ENCODE measurements around the gene SURF4. TPM values are rescaled to one million over a fixed set of nuclear protein-coding genes. Genes with fewer than 3 reads are reported as not detected.

SURF4 gene
- total RNA-seq, 1 experiment from 2014 or later, result 171 TPM

DNA sequence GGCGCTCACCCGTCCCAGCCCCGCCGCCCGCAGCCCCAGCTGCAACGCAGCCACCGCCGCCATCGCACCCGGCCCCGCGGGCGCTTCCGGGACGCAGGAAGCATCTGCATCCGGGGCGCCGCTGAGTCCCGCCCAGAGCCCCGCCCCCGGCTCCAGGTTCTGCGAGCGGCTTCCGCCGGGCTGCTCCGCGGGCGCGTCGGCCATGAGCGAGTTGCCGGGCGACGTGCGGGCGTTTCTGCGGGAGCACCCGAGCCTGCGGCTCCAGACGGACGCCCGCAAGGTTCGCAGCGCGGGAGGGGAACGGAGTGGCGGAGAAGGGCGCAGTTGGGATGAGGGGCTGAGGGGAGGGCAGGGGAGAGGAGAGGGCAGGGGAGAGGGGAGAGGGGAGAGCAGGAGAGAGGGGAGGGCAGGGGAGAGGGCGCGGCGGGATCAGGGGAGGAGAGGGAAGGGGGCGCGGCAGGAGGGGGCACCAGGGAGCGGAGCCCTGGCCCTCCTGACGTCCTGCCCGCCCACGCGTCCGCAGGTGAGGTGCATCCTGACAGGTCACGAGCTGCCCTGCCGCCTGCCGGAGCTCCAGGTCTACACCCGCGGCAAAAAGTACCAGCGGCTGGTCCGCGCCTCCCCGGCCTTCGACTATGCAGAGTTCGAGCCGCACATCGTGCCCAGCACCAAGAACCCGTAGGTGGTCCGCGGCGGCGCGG is 19.3 kb downstream of the SURF4 start, which contains the start of the genes SURF1 and SURF2 (continued):
- TF ChIP-seq, protein P1, sequence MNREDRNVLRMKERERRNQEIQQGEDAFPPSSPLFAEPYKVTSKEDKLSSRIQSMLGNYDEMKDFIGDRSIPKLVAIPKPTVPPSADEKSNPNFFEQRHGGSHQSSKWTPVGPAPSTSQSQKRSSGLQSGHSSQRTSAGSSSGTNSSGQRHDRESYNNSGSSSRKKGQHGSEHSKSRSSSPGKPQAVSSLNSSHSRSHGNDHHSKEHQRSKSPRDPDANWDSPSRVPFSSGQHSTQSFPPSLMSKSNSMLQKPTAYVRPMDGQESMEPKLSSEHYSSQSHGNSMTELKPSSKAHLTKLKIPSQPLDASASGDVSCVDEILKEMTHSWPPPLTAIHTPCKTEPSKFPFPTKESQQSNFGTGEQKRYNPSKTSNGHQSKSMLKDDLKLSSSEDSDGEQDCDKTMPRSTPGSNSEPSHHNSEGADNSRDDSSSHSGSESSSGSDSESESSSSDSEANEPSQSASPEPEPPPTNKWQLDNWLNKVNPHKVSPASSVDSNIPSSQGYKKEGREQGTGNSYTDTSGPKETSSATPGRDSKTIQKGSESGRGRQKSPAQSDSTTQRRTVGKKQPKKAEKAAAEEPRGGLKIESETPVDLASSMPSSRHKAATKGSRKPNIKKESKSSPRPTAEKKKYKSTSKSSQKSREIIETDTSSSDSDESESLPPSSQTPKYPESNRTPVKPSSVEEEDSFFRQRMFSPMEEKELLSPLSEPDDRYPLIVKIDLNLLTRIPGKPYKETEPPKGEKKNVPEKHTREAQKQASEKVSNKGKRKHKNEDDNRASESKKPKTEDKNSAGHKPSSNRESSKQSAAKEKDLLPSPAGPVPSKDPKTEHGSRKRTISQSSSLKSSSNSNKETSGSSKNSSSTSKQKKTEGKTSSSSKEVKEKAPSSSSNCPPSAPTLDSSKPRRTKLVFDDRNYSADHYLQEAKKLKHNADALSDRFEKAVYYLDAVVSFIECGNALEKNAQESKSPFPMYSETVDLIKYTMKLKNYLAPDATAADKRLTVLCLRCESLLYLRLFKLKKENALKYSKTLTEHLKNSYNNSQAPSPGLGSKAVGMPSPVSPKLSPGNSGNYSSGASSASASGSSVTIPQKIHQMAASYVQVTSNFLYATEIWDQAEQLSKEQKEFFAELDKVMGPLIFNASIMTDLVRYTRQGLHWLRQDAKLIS (CRISPR knock-in tag; IDR thresholded peaks at IDR 0.05; ENCODE audit: borderline replicate concordance), result no peak
- TF ChIP-seq, protein P2, sequence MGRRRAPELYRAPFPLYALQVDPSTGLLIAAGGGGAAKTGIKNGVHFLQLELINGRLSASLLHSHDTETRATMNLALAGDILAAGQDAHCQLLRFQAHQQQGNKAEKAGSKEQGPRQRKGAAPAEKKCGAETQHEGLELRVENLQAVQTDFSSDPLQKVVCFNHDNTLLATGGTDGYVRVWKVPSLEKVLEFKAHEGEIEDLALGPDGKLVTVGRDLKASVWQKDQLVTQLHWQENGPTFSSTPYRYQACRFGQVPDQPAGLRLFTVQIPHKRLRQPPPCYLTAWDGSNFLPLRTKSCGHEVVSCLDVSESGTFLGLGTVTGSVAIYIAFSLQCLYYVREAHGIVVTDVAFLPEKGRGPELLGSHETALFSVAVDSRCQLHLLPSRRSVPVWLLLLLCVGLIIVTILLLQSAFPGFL (CRISPR knock-in tag; IDR thresholded peaks at IDR 0.05; ENCODE audit: borderline replicate concordance), result no peak
- TF ChIP-seq, protein P3, sequence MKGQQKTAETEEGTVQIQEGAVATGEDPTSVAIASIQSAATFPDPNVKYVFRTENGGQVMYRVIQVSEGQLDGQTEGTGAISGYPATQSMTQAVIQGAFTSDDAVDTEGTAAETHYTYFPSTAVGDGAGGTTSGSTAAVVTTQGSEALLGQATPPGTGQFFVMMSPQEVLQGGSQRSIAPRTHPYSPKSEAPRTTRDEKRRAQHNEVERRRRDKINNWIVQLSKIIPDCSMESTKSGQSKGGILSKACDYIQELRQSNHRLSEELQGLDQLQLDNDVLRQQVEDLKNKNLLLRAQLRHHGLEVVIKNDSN (CRISPR knock-in tag; IDR thresholded peaks at IDR 0.05), result no peak
- TF ChIP-seq NFATC4 (CRISPR knock-in tag; IDR thresholded peaks at IDR 0.05) (no peak), KAT7 (CRISPR knock-in tag; IDR thresholded peaks at IDR 0.05; ENCODE audit: borderline replicate concordance) (no peak), TEAD1 (CRISPR knock-in tag; IDR thresholded peaks at IDR 0.05) (peak; percentile 35; the same call in 1 of the 2 replicates), CREB1 (CRISPR knock-in tag; IDR thresholded peaks at IDR 0.05) (no peak), ZNF317 (CRISPR knock-in tag; IDR thresholded peaks at IDR 0.05; ENCODE audit: borderline replicate concordance, low read depth) (no peak), ATF1 (CRISPR knock-in tag; IDR thresholded peaks at IDR 0.05) (0 out of 2 replicates have a peak, but pooled peaks have one; percentile 39), JAZF1 (CRISPR knock-in tag; IDR thresholded peaks at IDR 0.05) (no peak), ZNF219 (CRISPR knock-in tag; IDR thresholded peaks at IDR 0.05; ENCODE audit: borderline replicate concordance) (no peak), ZNF423 (CRISPR knock-in tag; IDR thresholded peaks at IDR 0.05) (no peak), TEAD4 (CRISPR knock-in tag; IDR thresholded peaks at IDR 0.05) (no peak), ZNF263 (CRISPR knock-in tag; IDR thresholded peaks at IDR 0.05; ENCODE audit: low read depth) (no peak), ZNF396 (CRISPR knock-in tag; IDR thresholded peaks at IDR 0.05; ENCODE audit: borderline replicate concordance) (no peak)
- TF ChIP-seq, protein P4, sequence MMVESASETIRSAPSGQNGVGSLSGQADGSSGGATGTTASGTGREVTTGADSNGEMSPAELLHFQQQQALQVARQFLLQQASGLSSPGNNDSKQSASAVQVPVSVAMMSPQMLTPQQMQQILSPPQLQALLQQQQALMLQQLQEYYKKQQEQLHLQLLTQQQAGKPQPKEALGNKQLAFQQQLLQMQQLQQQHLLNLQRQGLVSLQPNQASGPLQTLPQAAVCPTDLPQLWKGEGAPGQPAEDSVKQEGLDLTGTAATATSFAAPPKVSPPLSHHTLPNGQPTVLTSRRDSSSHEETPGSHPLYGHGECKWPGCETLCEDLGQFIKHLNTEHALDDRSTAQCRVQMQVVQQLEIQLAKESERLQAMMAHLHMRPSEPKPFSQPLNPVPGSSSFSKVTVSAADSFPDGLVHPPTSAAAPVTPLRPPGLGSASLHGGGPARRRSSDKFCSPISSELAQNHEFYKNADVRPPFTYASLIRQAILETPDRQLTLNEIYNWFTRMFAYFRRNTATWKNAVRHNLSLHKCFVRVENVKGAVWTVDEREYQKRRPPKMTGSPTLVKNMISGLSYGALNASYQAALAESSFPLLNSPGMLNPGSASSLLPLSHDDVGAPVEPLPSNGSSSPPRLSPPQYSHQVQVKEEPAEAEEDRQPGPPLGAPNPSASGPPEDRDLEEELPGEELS (CRISPR knock-in tag; IDR thresholded peaks at IDR 0.05), result 0 out of 2 replicates have a peak, but pooled peaks have one; percentile 33
- TF ChIP-seq, protein P5, sequence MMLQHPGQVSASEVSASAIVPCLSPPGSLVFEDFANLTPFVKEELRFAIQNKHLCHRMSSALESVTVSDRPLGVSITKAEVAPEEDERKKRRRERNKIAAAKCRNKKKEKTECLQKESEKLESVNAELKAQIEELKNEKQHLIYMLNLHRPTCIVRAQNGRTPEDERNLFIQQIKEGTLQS (CRISPR knock-in tag; conservative IDR thresholded peaks at IDR 0.05), result no peak
- TF ChIP-seq, protein P6, sequence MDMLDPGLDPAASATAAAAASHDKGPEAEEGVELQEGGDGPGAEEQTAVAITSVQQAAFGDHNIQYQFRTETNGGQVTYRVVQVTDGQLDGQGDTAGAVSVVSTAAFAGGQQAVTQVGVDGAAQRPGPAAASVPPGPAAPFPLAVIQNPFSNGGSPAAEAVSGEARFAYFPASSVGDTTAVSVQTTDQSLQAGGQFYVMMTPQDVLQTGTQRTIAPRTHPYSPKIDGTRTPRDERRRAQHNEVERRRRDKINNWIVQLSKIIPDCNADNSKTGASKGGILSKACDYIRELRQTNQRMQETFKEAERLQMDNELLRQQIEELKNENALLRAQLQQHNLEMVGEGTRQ (CRISPR knock-in tag; IDR thresholded peaks at IDR 0.05), result 0 out of 2 replicates have a peak, but pooled peaks have one; percentile 9
- TF ChIP-seq, protein P7, sequence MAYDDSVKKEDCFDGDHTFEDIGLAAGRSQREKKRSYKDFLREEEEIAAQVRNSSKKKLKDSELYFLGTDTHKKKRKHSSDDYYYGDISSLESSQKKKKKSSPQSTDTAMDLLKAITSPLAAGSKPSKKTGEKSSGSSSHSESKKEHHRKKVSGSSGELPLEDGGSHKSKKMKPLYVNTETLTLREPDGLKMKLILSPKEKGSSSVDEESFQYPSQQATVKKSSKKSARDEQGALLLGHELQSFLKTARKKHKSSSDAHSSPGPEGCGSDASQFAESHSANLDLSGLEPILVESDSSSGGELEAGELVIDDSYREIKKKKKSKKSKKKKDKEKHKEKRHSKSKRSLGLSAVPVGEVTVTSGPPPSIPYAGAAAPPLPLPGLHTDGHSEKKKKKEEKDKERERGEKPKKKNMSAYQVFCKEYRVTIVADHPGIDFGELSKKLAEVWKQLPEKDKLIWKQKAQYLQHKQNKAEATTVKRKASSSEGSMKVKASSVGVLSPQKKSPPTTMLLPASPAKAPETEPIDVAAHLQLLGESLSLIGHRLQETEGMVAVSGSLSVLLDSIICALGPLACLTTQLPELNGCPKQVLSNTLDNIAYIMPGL (CRISPR knock-in tag; IDR thresholded peaks at IDR 0.05), result no peak; the same call in 1 of the 2 replicates
- TF ChIP-seq, protein P8, sequence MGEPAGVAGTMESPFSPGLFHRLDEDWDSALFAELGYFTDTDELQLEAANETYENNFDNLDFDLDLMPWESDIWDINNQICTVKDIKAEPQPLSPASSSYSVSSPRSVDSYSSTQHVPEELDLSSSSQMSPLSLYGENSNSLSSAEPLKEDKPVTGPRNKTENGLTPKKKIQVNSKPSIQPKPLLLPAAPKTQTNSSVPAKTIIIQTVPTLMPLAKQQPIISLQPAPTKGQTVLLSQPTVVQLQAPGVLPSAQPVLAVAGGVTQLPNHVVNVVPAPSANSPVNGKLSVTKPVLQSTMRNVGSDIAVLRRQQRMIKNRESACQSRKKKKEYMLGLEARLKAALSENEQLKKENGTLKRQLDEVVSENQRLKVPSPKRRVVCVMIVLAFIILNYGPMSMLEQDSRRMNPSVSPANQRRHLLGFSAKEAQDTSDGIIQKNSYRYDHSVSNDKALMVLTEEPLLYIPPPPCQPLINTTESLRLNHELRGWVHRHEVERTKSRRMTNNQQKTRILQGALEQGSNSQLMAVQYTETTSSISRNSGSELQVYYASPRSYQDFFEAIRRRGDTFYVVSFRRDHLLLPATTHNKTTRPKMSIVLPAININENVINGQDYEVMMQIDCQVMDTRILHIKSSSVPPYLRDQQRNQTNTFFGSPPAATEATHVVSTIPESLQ (CRISPR knock-in tag; IDR thresholded peaks at IDR 0.05), result no peak
